ENCODE data around the gene NGB. TPM values are rescaled to one million over a fixed set of nuclear protein-coding genes. Genes with fewer than 3 reads are reported as not detected.

Gene NGB
- total and polyA plus RNA-seq, 2 of the 8 experiments (the other 6 are each of a cell fraction or from before 2014, with no cell fraction given), result 0.30 to 0.60 TPM

- Histone ChIP-seq H3K4me1 (replicated peaks in 1 of 4; ENCODE audit: control insufficient read depth in 3 of 4, insufficient read depth in 4 of 4, low read length in 3 of 4) (peaks cover 0 to 3% (median under 1%) of the 10 kb centered on the region in 4 experiments; a peak in 2 of 7 replicates), H2BK15ac (ENCODE audit: low read length) (no peak overlapping the region), H3K56ac (replicated peaks; ENCODE audit: insufficient read length, low read depth, low read length) (no peak overlapping the region), H4K91ac (replicated peaks; ENCODE audit: insufficient read length, low read length) (no peak overlapping the region), H2BK20ac (ENCODE audit: low read length) (no peak overlapping the region), H4K20me1 (replicated peaks in 1 of 2; ENCODE audit: control insufficient read depth in 1 of 2, insufficient read depth in 2 of 2, low read length in 2 of 2) (no peaks in the 10 kb centered on the region), H2AK5ac (ENCODE audit: low read depth, low read length) (no peak overlapping the region), H3K23me2 (ENCODE audit: low read depth, low read length) (no peaks in the 10 kb centered on the region; the same call in 1 of the 2 replicates), H3K79me1 (ENCODE audit: low read depth, low read length) (no peaks in the 10 kb centered on the region), H2AFZ (ENCODE audit: low read length) (no peak overlapping the region), H2BK120ac (replicated peaks; ENCODE audit: low read depth, low read length) (no peak overlapping the region), H4K8ac (ENCODE audit: extremely low read depth, insufficient read depth, low read length) (no peak overlapping the region; the same call in 1 of the 2 replicates), H3K27ac (ENCODE audit: low read depth, low read length) (no peak overlapping the region), H3K18ac (ENCODE audit: extremely low read depth, low read length) (no peak overlapping the region), H3K4me3 (ENCODE audit: extremely low read depth in 1 of 4, insufficient read depth in 2 of 4, low read depth in 3 of 4, low read length in 4 of 4) (no peak overlapping the region), H3K4ac (replicated peaks; ENCODE audit: insufficient read length, low read depth, low read length) (no peak overlapping the region), H3K4me2 (ENCODE audit: insufficient read depth in 1 of 2, low read depth in 2 of 2, low read length in 2 of 2) (no peak overlapping the region), H3K9me3 (ENCODE audit: insufficient read depth in 2 of 2, low read depth in 1 of 2, low read length in 1 of 2) (no peaks in the 10 kb centered on the region), H3K27me3 (replicated peaks in 1 of 4; ENCODE audit: control insufficient read depth in 3 of 4, extremely low read depth in 1 of 4, insufficient read depth in 3 of 4, low read length in 3 of 4) (peaks cover 2 to 20% (median 14%) of the 10 kb centered on the region in 4 experiments; a peak in 6 of 7 replicates), H3K36me3 (ENCODE audit: control insufficient read depth in 2 of 4, insufficient read depth in 4 of 4, low read length in 3 of 4) (no peaks in the 10 kb centered on the region), H2BK12ac (ENCODE audit: low read depth, low read length) (no peak overlapping the region), H3K9ac (replicated peaks in 1 of 4; ENCODE audit: extremely low read depth in 1 of 4, low read depth in 3 of 4, low read length in 3 of 4) (no peak overlapping the region), H2BK5ac (ENCODE audit: low read depth, low read length) (no peak overlapping the region), H3K14ac (ENCODE audit: insufficient read length) (no peak overlapping the region), H3K79me2 (ENCODE audit: control insufficient read depth in 1 of 2, insufficient read depth in 2 of 2, low read length in 2 of 2) (no peaks in the 10 kb centered on the region), H4K5ac (ENCODE audit: insufficient read length, low read depth, low read length) (no peak overlapping the region), H3K23ac (ENCODE audit: insufficient read length) (no peak overlapping the region)
- FAIRE-seq, result no peak
- no peak for DNase-seq (ENCODE audit: low read depth in 1 of 2, low spot score in 2 of 2)
- ChIA-PET CTCF (ENCODE audit: partially characterized antibody) (interaction anchor here (0.8 to 3.8 kb wide), 12 partner anchors 11 to 390 kb away, joined by 3 to 11 read pairs (median 4); no protein-coding TSS in a partner anchor), POLR2A (ENCODE audit: partially characterized antibody) (interaction anchor here (1.5 kb wide), 1 partner anchor 9 kb away, joined by 7 read pairs; no protein-coding TSS in a partner anchor)
- TF ChIP-seq FOSL1 (IDR thresholded peaks at IDR 0.05; ENCODE audit: insufficient read depth, low read depth, low read length), result no peak
- no peak for TF ChIP-seq POLR2A (IDR thresholded peaks at IDR 0.05; ENCODE audit: control extremely low read depth in 1 of 2, low read depth in 2 of 2, low read length in 2 of 2)
- TF ChIP-seq RNF2 (IDR thresholded peaks at IDR 0.05; ENCODE audit: borderline replicate concordance, low read depth, low read length, missing control alignments, poor library complexity, severe bottlenecking), result no peak
- no peak for TF ChIP-seq JUN (IDR thresholded peaks at IDR 0.05; ENCODE audit: low read depth, low read length)
- no peak for TF ChIP-seq EZH2 (IDR thresholded peaks at IDR 0.05; ENCODE audit: low read depth, low read length, severe bottlenecking)
- TF ChIP-seq TBP (IDR thresholded peaks at IDR 0.05; ENCODE audit: low read depth, low read length), result no peak
- no peak for TF ChIP-seq YY1 (IDR thresholded peaks at IDR 0.05; ENCODE audit: low read depth, low read length)
- TF ChIP-seq ATF3 (IDR thresholded peaks at IDR 0.05; ENCODE audit: insufficient read depth, low read depth, low read length), result no peak
- TF ChIP-seq CREB1 (IDR thresholded peaks at IDR 0.05), result no peak
- TF ChIP-seq KDM1A (IDR thresholded peaks at IDR 0.05; ENCODE audit: borderline replicate concordance, low read length), result no peak
- no peak for TF ChIP-seq SIRT6 (IDR thresholded peaks at IDR 0.05; ENCODE audit: low read length)
- TF ChIP-seq RBBP5 (IDR thresholded peaks at IDR 0.05; ENCODE audit: borderline replicate concordance, low read depth, low read length), result no peak
- TF ChIP-seq SP4 (IDR thresholded peaks at IDR 0.05; ENCODE audit: low read length), result no peak
- no peak for TF ChIP-seq HDAC6 (IDR thresholded peaks at IDR 0.05; ENCODE audit: low read depth, low read length)
- 94% methylated on average over 2 of the region's 2 CpGs; no CpG with 5 or more reads in 1 of the 2 experiments for WGBS, 2 experiments (ENCODE audit: extremely low coverage in 1 of 2, insufficient coverage in 1 of 2, insufficient read length in 1 of 2, insufficient replicate concordance in 2 of 2, low coverage in 1 of 2, low lambda C conversion rate in 2 of 2, missing lambda C conversion rate in 1 of 2)
Measured at GRCh38 chr14:77265187-77265515, 5.9 kb downstream of the NGB start.

Data from H1 (cell line).